Neuronal stem cell (in vitro differentiated cells): Measurements from ENCODE around the gene CCDC88A.

ENCODE experiments used
- DNase-seq: peaks from one replicate; pipeline ENCODE4 v3.0.0-alpha.2; 2013; ENCODE audit warnings: low spot score
- H2AFZ ChIP-seq: one replicate; pipeline ENCODE4 v1.6.1; 2013; ENCODE audit warnings: mild to moderate bottlenecking, low read length, inconsistent platforms
- H2AK5ac ChIP-seq: 2 replicates; pipeline ENCODE4 v1.6.1; 2013; ENCODE audit warnings: low read depth, mild to moderate bottlenecking, inconsistent platforms, low read length, moderate library complexity, mixed read lengths
- H2BK120ac ChIP-seq: 2 replicates; pipeline ENCODE4 v1.6.1; 2013; ENCODE audit warnings: low read depth, mild to moderate bottlenecking, inconsistent platforms, low read length, moderate library complexity, mixed read lengths
- H2BK12ac ChIP-seq: one replicate; pipeline ENCODE4 v1.6.1; 2013; ENCODE audit warnings: low read length, inconsistent platforms
- H2BK15ac ChIP-seq: 2 replicates; pipeline ENCODE4 v1.6.1; 2013; ENCODE audit warnings: mild to moderate bottlenecking, low read length, inconsistent platforms, mixed read lengths
- H2BK5ac ChIP-seq: one replicate; pipeline ENCODE4 v1.6.1; 2013; ENCODE audit warnings: inconsistent platforms, mild to moderate bottlenecking, low read length, moderate library complexity
- H3K14ac ChIP-seq: one replicate; pipeline ENCODE4 v1.6.1; 2013; ENCODE audit warnings: low read length, inconsistent platforms
- H3K18ac ChIP-seq: 2 replicates; pipeline ENCODE4 v1.6.1; 2013; ENCODE audit warnings: low read length, inconsistent platforms
- H3K23ac ChIP-seq: 2 replicates; pipeline ENCODE4 v1.6.1; 2013; ENCODE audit warnings: low read depth, mild to moderate bottlenecking, mixed read lengths, low read length, inconsistent platforms; ENCODE audit not compliant: poor library complexity
- H3K27ac ChIP-seq: replicated peaks from 3 replicates; pipeline ENCODE4 v1.5.1; 2013; ENCODE audit warnings: low read length, inconsistent platforms
- H3K27me3 ChIP-seq, 3 experiments: 2 replicates each; pipeline ENCODE4 v1.6.1; 2013; ENCODE audit warnings: low read length in 3 of 3, mild to moderate bottlenecking in 2 of 3, inconsistent platforms in 1 of 3, low read depth in 1 of 3, mixed read lengths in 1 of 3, moderate library complexity in 1 of 3; ENCODE audit not compliant: control insufficient read depth in 3 of 3, insufficient read depth in 3 of 3
- H3K36me3 ChIP-seq, 2 donors: replicated peaks in 1 of 2; 2 replicates each; pipeline ENCODE4 v1.6.1; 2013; ENCODE audit warnings: low read length in 2 of 2; ENCODE audit not compliant: control insufficient read depth in 2 of 2, insufficient read depth in 2 of 2
- H3K4ac ChIP-seq: 2 replicates; pipeline ENCODE4 v1.6.1; 2013; ENCODE audit warnings: inconsistent platforms, mild to moderate bottlenecking, low read length, moderate library complexity
- H3K4me1 ChIP-seq, 2 donors: 1 replicate in 1 of 2; 2 replicates in 1 of 2; pipeline ENCODE4 v1.6.1; 2013; ENCODE audit warnings: low read length in 2 of 2, low read depth in 1 of 2; ENCODE audit not compliant: control insufficient read depth in 2 of 2, insufficient read depth in 1 of 2
- H3K4me2 ChIP-seq: one replicate; pipeline ENCODE4 v1.6.1; 2013; ENCODE audit warnings: mild to moderate bottlenecking, low read length, inconsistent platforms; ENCODE audit not compliant: insufficient read depth, poor library complexity, severe bottlenecking
- H3K4me3 ChIP-seq, 2 donors: 2 replicates each; pipeline ENCODE4 v1.5.1; 2013; ENCODE audit warnings: low read length in 2 of 2, mild to moderate bottlenecking in 2 of 2, inconsistent platforms in 1 of 2, moderate library complexity in 1 of 2
- H3K79me1 ChIP-seq: one replicate; pipeline ENCODE4 v1.6.1; 2013; ENCODE audit warnings: low read depth, mild to moderate bottlenecking, inconsistent platforms, low read length, moderate library complexity
- H3K9ac ChIP-seq: one replicate; pipeline ENCODE4 v1.6.1; 2013; ENCODE audit warnings: mild to moderate bottlenecking, low read depth, low read length, inconsistent platforms; ENCODE audit not compliant: poor library complexity
- H3K9me3 ChIP-seq, 2 donors: replicated peaks in 1 of 2; 2 replicates each; pipeline versions ENCODE3 to v1.6.1; 2013; ENCODE audit warnings: low read length in 2 of 2, mild to moderate bottlenecking in 2 of 2, inconsistent platforms in 1 of 2, low read depth in 1 of 2, mixed read lengths in 1 of 2, moderate library complexity in 1 of 2; ENCODE audit not compliant: control insufficient read depth in 2 of 2, insufficient read depth in 1 of 2
- H4K8ac ChIP-seq: one replicate; pipeline ENCODE4 v1.6.1; 2013; ENCODE audit warnings: low read depth, mild to moderate bottlenecking, inconsistent platforms, low read length, moderate library complexity
- H4K91ac ChIP-seq: one replicate; pipeline ENCODE4 v1.6.1; 2013; ENCODE audit warnings: low read length, low read depth, mild to moderate bottlenecking, inconsistent platforms; ENCODE audit not compliant: poor library complexity
- WGBS, 2 donors: extraction: QIAGEN DNeasy Blood & Tissue Kit; methylation state at CpG; one replicate each; pipeline ENCODE4 v1.1.7; 2013; ENCODE audit warnings: missing lambda C conversion rate in 2 of 2, mixed read lengths in 1 of 2; ENCODE audit not compliant: insufficient read length in 2 of 2, insufficient replicate concordance in 1 of 2; ENCODE audit errors: extremely low coverage in 2 of 2; 5-methylcytosine and 5-hydroxymethylcytosine counted together

CCDC88A gene

DNA sequence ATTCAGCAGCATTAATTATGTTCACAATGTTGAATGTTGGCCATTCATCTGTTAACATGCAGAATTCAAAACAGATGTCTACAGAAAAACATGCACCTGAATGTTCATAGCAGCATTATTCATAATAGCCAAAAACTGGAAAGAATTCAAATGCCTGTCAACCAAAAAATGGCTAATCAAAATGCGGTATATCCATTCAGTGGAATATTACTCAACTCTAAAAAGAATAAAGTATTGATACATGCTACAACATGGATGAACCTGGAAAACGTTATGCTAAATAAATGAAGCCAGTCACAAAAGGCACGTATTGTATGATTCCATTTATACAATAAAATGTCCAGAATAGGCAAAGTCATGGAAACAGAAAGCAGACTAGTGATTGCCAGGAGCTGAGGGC lies 68.0 kb downstream of the CCDC88A start:
- Histone ChIP-seq H3K4me3 (no peak overlapping the region), H2BK5ac (no peak overlapping the region), H3K14ac (no peak overlapping the region), H3K18ac (no peak overlapping the region), H3K9me3 (peaks cover 3 to 9% of the 10 kb centered on the region in 2 donors), H3K23ac (no peak overlapping the region), H2BK120ac (no peak overlapping the region), H2AK5ac (no peak overlapping the region), H2AFZ (no peak overlapping the region), H3K27me3 (no peaks in the 10 kb centered on the region), H2BK12ac (no peak overlapping the region), H3K79me1 (peaks cover 2% of the 10 kb centered on the region), H4K8ac (no peak overlapping the region), H3K4me2 (no peak overlapping the region), H4K91ac (no peak overlapping the region), H3K27ac (no peak overlapping the region), H3K4ac (no peak overlapping the region), H3K4me1 (no peaks in the 10 kb centered on the region), H3K9ac (no peak overlapping the region), H3K36me3 (peaks cover 7 to 89% of the 10 kb centered on the region in 2 donors), H2BK15ac (no peak overlapping the region)
- DNase-seq, result no peak
- WGBS, 2 donors, result no CpG with 5 or more reads among the region's 3 CpGs

DNA sequence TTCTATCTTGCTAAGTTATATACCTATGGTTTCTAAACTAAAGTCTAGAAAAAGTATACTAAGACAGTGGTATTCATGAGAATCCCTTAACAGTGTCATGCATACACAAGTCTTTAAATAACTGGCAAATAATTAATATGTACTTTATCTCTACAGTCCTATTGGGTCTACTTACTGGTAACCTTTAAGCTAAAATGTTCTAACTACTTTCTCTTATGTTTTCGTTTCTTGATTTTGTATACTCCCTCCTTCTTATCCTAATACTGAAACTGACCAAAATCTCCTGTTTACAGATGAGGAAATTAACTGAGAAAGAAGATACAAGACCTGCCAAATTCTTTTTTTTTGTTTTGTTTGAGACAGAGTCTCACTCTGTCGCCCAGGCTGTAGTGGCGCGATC lies 74.6 kb downstream of the CCDC88A start:
- Histone ChIP-seq H3K36me3 (peaks cover 0 to 91% of the 10 kb centered on the region in 2 donors), H3K27ac (no peak overlapping the region), H2AK5ac (no peak overlapping the region), H3K18ac (no peak overlapping the region), H2BK5ac (no peak overlapping the region), H3K4me1 (no peaks in the 10 kb centered on the region), H2BK15ac (no peak overlapping the region), H2AFZ (no peak overlapping the region), H4K91ac (no peak overlapping the region), H3K14ac (no peak overlapping the region), H2BK12ac (no peak overlapping the region), H2BK120ac (no peak overlapping the region), H3K4ac (no peak overlapping the region), H3K23ac (no peak overlapping the region), H4K8ac (no peak overlapping the region), H3K9me3 (no peaks in the 10 kb centered on the region), H3K27me3 (no peaks in the 10 kb centered on the region), H3K79me1 (no peaks in the 10 kb centered on the region), H3K9ac (no peak overlapping the region), H3K4me2 (no peak overlapping the region), H3K4me3 (no peak overlapping the region)
- no peak for DNase-seq
- no CpG with 5 or more reads among the region's 4 CpGs for WGBS, 2 donors

DNA sequence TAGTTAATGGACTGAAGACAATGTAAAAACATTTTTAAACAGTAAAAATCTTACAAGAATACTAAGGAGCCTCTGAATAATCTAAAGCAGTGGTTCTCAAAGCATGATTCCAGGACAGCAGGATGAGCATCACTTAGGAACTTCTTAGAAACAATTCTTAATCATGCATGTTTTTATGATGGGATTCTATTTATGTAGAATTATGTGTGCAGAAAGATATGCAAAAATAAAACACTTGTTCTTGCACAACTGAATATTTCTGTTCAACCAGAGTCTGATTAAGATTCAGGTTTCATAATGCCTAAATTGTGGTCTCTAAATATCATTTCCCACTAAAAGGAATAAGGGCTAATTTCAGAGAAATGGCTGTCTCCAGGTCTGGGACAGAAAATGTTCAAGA lies 81.4 kb downstream of the CCDC88A start:
- no peak for DNase-seq
- Histone ChIP-seq H2BK5ac (no peak overlapping the region), H3K79me1 (no peaks in the 10 kb centered on the region)

DNA sequence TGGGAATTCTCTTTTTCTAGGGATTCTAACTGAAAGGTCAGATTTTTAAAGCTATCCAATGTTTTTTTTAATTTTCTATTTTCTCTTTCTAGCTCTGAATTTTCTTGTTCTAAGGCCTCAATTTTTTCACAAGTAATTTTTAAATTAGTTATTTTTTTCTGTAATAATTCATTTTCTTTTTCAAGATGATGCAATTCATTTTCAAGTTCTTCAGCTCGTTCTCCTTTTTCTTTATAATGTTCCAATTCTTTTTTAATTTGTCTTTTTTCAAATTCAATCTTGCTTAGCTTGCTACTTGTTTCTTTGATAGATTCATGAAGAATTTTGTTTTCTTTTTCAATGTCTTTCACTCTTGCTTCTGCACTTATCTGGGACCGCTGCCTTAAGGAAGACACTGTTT lies 84.9 kb downstream of the CCDC88A start:
- Histone ChIP-seq H2BK12ac (no peak overlapping the region), H3K4me3 (no peak overlapping the region), H2AK5ac (no peak overlapping the region), H3K36me3 (peaks cover 2 to 93% of the 10 kb centered on the region in 2 donors), H3K4me1 (no peaks in the 10 kb centered on the region), H3K4me2 (no peak overlapping the region), H4K91ac (no peak overlapping the region), H3K27me3 (no peaks in the 10 kb centered on the region), H3K79me1 (no peaks in the 10 kb centered on the region), H2BK120ac (no peak overlapping the region), H3K14ac (no peak overlapping the region), H3K23ac (no peak overlapping the region), H3K9me3 (no peaks in the 10 kb centered on the region), H4K8ac (no peak overlapping the region), H3K4ac (no peak overlapping the region), H3K18ac (no peak overlapping the region), H3K9ac (no peak overlapping the region), H2BK5ac (no peak overlapping the region), H2AFZ (no peak overlapping the region), H2BK15ac (no peak overlapping the region), H3K27ac (no peak overlapping the region)
- no CpG with 5 or more reads among the region's 2 CpGs for WGBS, 2 donors
- DNase-seq, result no peak

More for the DNA sequence above, 81.4 kb downstream of the CCDC88A start:
- Histone ChIP-seq H4K91ac (no peak overlapping the region), H2AFZ (no peak overlapping the region), H3K23ac (no peak overlapping the region), H3K27ac (no peak overlapping the region), H3K4me3 (no peak overlapping the region), H3K4ac (no peak overlapping the region), H3K4me1 (no peaks in the 10 kb centered on the region), H4K8ac (no peak overlapping the region), H3K14ac (no peak overlapping the region), H2AK5ac (no peak overlapping the region), H3K18ac (no peak overlapping the region), H3K36me3 (peaks cover 0 to 91% of the 10 kb centered on the region in 2 donors), H3K4me2 (no peak overlapping the region), H3K9ac (no peak overlapping the region), H3K27me3 (no peaks in the 10 kb centered on the region), H2BK15ac (no peak overlapping the region), H3K9me3 (no peaks in the 10 kb centered on the region), H2BK120ac (no peak overlapping the region), H2BK12ac (no peak overlapping the region)
